ENCODE measurements around the gene CTBP1.
A peak's percentile ranks its signal among the peaks of the same experiment; 100 is the strongest.

CTBP1 gene

DNA sequence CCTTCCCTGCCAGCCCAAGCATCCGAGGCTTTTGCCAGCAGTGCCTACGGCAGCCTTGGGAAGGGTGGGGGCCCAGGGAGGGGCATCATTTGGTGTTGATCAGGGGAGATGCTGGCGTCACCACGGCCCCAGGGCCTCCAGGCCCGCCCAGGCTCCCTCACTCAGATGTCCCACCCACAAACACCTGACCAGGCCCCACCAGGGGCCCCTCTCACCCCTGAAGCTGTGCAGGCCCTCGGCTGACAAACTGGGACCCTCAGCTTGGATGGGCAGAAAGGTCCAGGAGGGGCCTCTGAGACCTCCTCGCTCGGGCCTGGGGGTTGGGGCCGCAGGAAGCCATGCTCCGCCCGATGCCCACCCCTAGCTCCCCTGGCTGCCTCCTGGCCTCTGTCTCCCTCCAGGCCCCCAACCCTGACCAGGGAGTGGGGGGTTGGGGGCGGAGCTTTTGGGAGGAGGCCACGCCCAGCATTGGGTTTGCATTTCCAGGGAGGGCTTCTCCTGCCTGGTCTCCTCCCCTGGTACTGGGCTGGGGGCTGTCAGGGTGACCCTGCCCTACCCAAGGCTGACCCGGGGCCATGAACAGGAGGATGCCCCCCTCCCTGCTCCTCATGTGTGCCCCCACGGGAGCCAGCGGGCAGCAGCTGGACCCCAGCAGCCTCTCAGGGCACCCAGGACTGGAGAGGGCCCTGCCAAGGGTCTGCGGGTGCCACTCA, 43.2 kb downstream of the CTBP1 start:
- no peaks in the 10 kb centered on the region for H3K9me3 Mint-ChIP-seq
- H3K27me3 Mint-ChIP-seq: peaks cover 2% of the 10 kb centered on the region
- ATAC-seq (ENCODE audit: low read depth) (no peak), DNase-seq (ENCODE audit: low spot score in 2 of 2) (no peak)
- H3K4me1 Mint-ChIP-seq: peaks cover 28% of the 10 kb centered on the region
- H3K27ac Mint-ChIP-seq: no peak overlapping the region
- H3K4me3 Mint-ChIP-seq: no peak overlapping the region
- H3K36me3 Mint-ChIP-seq: no peaks in the 10 kb centered on the region

DNA sequence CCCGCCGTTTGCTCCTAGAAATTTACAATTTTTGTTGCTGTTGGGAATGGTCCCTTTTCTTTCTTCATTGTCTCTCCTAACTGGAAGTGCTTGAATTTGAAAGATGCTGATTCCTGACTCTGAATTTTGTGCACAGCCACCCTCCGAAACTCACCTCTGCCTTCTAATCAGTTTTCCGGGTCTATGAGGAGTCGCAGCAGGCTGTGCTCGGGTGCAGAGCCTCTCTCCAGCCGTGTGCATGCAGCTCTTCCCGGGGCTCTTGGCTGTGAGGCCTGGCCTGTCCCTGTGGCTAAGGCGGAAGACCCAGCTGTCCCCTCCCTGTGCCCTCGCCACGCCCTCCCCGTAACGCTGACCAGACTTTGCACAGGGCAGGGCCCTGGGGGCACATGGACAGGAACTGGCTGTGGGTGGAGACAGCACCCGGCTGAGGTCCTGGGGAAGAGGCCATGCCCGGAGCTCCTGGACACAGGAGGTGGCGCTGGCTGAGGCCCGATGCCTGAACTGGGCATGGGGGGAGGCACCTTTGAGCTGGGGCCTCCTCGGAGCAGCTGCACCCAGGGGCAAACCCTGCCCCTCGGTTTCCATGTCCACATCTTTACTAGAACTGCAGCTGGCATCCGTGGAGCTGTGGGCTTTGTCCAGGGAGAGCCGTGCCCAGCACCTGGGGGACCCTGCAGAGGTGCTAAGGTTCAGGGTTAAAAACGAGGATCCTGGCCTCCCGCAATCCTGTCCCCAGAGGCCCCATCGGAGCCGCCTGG, 43.9 kb downstream of the CTBP1 start:
- DNase-seq (ENCODE audit: low spot score in 2 of 2): no peak
- H3K27ac Mint-ChIP-seq: no peak overlapping the region
- no peaks in the 10 kb centered on the region for H3K36me3 Mint-ChIP-seq
- no peak overlapping the region for H3K4me3 Mint-ChIP-seq
- no peaks in the 10 kb centered on the region for H3K9me3 Mint-ChIP-seq
- no peak for ATAC-seq (ENCODE audit: low read depth)
- peaks cover 31% of the 10 kb centered on the region for H3K4me1 Mint-ChIP-seq
- peaks cover 2% of the 10 kb centered on the region for H3K27me3 Mint-ChIP-seq

- no peak for ATAC-seq (ENCODE audit: low read depth)
- Mint-ChIP-seq H3K4me1 (peaks cover 31% of the 10 kb centered on the region), H3K9me3 (no peaks in the 10 kb centered on the region), H3K27me3 (peaks cover 2% of the 10 kb centered on the region), H3K4me3 (no peak overlapping the region), H3K36me3 (no peaks in the 10 kb centered on the region), H3K27ac (no peak overlapping the region)
- no peak for DNase-seq (ENCODE audit: low spot score in 2 of 2)
Measured at GRCh38 chr4:1204286-1204827, 44.6 kb downstream of the CTBP1 start.

DNA sequence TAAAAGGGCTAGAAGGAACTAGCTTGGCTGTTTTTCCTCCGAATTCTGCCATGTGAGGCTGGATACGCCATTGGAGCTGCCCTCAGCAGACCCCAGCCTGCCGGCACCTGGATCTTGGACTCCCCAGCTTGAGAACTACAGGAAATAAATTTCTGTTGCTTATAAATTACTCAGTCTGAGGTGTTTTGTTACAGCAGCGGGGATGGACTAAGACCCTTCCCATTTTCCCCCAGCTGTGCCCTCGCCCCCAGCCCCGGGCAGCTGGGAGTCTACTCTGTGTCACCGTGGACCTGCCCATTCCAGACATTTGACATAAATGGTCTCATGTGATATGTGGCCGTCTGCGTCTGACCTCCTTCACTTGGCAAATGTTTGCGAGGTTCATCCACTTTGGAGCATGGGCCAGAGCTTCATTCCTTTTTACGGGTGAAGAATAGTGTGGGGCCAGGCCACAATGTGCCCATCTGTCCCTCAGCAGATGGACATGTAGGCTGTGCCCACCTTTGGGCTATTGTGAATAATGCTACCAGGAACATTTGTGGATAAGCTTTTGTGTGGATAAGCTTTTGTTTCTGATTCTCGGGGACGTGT, 45.8 kb downstream of the CTBP1 start:
- no peak overlapping the region for H3K27ac Mint-ChIP-seq
- H3K27me3 Mint-ChIP-seq: peaks cover 2% of the 10 kb centered on the region
- ATAC-seq (ENCODE audit: low read depth): no peak
- H3K4me3 Mint-ChIP-seq: no peak overlapping the region
- H3K4me1 Mint-ChIP-seq: peaks cover 26% of the 10 kb centered on the region
- DNase-seq (ENCODE audit: low spot score in 2 of 2): no peak
- no peaks in the 10 kb centered on the region for H3K9me3 Mint-ChIP-seq
- no peaks in the 10 kb centered on the region for H3K36me3 Mint-ChIP-seq

- H3K4me3 Mint-ChIP-seq: peak overlapping the region; percentile 80
- DNase-seq (ENCODE audit: low spot score in 2 of 2): no peak
- ATAC-seq (ENCODE audit: low read depth): no peak
- H3K27ac Mint-ChIP-seq: peak overlapping the region; percentile 68
- peaks cover 2% of the 10 kb centered on the region for H3K27me3 Mint-ChIP-seq
- no peaks in the 10 kb centered on the region for H3K9me3 Mint-ChIP-seq
- H3K36me3 Mint-ChIP-seq: no peaks in the 10 kb centered on the region
- peaks cover 26% of the 10 kb centered on the region for H3K4me1 Mint-ChIP-seq
Measured at GRCh38 chr4:1202526-1203011, 46.4 kb downstream of the CTBP1 start.

- DNase-seq (ENCODE audit: low spot score in 2 of 2): peak in 1 of 2 donors; percentile 38
- no peaks in the 10 kb centered on the region for H3K9me3 Mint-ChIP-seq
- H3K36me3 Mint-ChIP-seq: no peaks in the 10 kb centered on the region
- H3K4me1 Mint-ChIP-seq: peaks cover 26% of the 10 kb centered on the region
- ATAC-seq (ENCODE audit: low read depth): peak; percentile 23
- H3K27me3 Mint-ChIP-seq: peaks cover 2% of the 10 kb centered on the region
- H3K4me3 Mint-ChIP-seq: peak overlapping the region; percentile 80
- H3K27ac Mint-ChIP-seq: peak overlapping the region; percentile 68
Measured at GRCh38 chr4:1201851-1202525, 46.9 kb downstream of the CTBP1 start.

- Mint-ChIP-seq H3K27ac (no peak overlapping the region), H3K4me3 (no peak overlapping the region), H3K36me3 (no peaks in the 10 kb centered on the region), H3K9me3 (no peaks in the 10 kb centered on the region), H3K27me3 (peaks cover 2% of the 10 kb centered on the region), H3K4me1 (peaks cover 26% of the 10 kb centered on the region)
- no peak for DNase-seq (ENCODE audit: low spot score in 2 of 2)
- ATAC-seq (ENCODE audit: low read depth): no peak
Measured at GRCh38 chr4:1200425-1201035, 48.4 kb downstream of the CTBP1 start.

DNA sequence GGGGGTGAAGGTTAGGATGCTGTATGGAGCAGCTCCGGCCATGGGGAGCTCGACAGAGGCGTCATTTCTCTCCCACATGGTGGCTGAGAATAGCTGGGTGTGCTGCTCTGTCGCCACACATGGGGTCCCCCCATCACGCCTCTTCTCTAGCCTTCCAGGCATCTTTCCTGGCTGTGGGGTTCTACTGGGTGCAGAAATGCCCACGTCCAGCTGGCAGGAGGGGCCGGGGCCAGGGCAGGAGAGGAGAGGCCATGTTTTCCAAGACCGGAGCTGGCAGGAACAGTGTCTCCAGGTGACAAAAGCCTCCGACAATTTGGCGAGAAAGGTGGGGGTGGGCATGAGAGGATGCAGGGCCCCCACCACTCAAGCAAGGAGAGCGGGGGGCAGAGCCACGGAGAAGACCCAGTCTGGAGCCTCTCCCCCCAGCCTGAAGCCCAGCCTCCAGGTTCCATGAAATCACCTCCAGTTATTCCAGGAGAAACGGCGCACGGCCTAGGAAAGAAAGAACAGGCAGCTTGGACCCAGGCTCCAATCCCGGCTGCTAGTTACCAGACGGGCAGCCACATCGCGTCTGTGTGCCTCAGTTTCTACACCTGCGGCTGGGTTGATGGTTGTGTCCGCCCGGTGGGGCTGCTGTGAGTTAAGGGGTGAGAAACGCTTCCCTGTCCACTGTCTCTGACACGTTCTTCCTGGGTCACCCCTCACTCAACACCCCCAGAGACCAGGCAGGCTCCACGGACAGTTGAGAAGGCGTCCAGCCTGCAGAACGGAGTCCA, 49.2 kb downstream of the CTBP1 start:
- peaks cover 26% of the 10 kb centered on the region for H3K4me1 Mint-ChIP-seq
- DNase-seq (ENCODE audit: low spot score in 2 of 2) (no peak), ATAC-seq (ENCODE audit: low read depth) (no peak)
- no peaks in the 10 kb centered on the region for H3K36me3 Mint-ChIP-seq
- no peak overlapping the region for H3K4me3 Mint-ChIP-seq
- H3K9me3 Mint-ChIP-seq: no peaks in the 10 kb centered on the region
- peaks cover 2% of the 10 kb centered on the region for H3K27me3 Mint-ChIP-seq
- no peak overlapping the region for H3K27ac Mint-ChIP-seq

DNA sequence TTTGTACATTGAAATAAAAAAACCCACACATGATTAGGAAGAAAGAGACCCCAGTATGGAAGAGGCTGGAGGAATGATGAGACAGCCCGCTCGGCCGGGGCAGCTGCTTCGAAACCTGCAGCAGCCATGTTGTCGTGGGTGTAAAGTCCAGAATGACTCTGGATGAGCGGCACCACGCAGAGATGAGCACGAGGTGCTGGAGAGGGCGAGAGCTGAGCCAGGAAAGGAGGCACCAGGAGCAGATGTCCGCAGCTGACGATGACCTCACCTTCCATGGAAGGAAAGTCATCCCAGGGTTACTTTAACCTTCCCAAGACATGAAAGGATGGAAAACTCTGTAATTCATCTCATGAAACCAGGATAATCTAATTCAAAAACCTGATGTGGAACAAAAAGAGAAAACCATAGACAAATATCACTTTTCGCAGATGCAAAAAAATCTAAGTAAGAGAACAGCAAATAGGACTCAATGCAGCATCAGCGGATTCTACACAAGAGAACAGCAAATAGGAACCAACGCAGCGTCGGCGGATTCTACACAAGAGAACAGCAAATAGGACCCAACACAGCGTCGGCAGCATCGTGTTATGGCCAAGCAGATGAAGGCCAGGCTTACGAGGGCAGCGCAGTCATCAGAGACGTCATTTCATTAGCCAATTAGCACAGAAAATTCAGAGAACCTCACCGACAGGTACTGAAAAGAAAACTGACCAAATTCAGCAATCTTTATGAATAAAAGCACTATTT, 50.7 kb downstream of the CTBP1 start:
- H3K4me3 Mint-ChIP-seq: no peak overlapping the region
- H3K9me3 Mint-ChIP-seq: no peaks in the 10 kb centered on the region
- peaks cover 2% of the 10 kb centered on the region for H3K27me3 Mint-ChIP-seq
- DNase-seq (ENCODE audit: low spot score in 2 of 2) (no peak), ATAC-seq (ENCODE audit: low read depth) (no peak)
- H3K27ac Mint-ChIP-seq: no peak overlapping the region
- H3K4me1 Mint-ChIP-seq: peaks cover 19% of the 10 kb centered on the region
- H3K36me3 Mint-ChIP-seq: no peaks in the 10 kb centered on the region

GRCh38 chr4:1196421-1197183, 52.3 kb downstream of the CTBP1 start:
- H3K27ac Mint-ChIP-seq: no peak overlapping the region

DNA sequence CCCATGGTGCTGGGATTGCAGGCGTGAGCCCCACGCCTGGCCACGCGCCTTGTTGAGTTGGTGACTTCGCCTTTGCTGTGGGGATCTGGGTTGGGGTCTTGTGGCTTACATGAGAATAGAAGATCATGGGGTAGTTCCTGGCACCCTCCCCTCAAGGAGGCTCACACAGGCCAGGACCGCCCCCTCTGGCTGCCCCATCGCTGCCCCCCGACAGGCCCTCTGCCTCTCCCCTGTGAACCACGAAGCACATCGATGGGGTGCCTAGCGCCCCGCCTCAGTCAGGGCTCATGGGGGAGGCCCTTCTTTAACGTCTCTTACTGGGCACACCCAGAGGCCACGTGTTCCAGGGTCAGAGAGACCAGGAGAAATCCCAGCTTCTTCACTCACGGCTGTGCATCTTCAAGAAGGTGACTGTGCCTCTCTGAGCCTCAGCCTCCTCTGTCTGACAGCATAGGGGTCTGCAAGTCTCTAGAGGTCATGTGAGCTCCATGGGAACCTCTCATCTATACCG, 53.0 kb downstream of the CTBP1 start:
- no peak overlapping the region for H3K27ac Mint-ChIP-seq
- H3K4me1 Mint-ChIP-seq: peaks cover 5% of the 10 kb centered on the region
- H3K36me3 Mint-ChIP-seq: no peaks in the 10 kb centered on the region
- no peak for ATAC-seq (ENCODE audit: low read depth)
- no peak for DNase-seq (ENCODE audit: low spot score in 2 of 2)
- no peak overlapping the region for H3K4me3 Mint-ChIP-seq
- no peaks in the 10 kb centered on the region for H3K9me3 Mint-ChIP-seq
- H3K27me3 Mint-ChIP-seq: no peaks in the 10 kb centered on the region

More at GRCh38 chr4:1196421-1197183, 52.3 kb downstream of the CTBP1 start:
- Mint-ChIP-seq H3K27me3 (no peaks in the 10 kb centered on the region), H3K4me1 (peaks cover 8% of the 10 kb centered on the region), H3K36me3 (no peaks in the 10 kb centered on the region), H3K4me3 (no peak overlapping the region), H3K9me3 (no peaks in the 10 kb centered on the region)
- no peak for ATAC-seq (ENCODE audit: low read depth)
- DNase-seq (ENCODE audit: low spot score in 2 of 2): no peak
